Measurements from ENCODE around the gene CACNA1G.

The CACNA1G gene

GRCh38 chr17:50539762-50540559 lies 20.6 kb upstream of the CACNA1G start:
- TF ChIP-seq, protein P1, sequence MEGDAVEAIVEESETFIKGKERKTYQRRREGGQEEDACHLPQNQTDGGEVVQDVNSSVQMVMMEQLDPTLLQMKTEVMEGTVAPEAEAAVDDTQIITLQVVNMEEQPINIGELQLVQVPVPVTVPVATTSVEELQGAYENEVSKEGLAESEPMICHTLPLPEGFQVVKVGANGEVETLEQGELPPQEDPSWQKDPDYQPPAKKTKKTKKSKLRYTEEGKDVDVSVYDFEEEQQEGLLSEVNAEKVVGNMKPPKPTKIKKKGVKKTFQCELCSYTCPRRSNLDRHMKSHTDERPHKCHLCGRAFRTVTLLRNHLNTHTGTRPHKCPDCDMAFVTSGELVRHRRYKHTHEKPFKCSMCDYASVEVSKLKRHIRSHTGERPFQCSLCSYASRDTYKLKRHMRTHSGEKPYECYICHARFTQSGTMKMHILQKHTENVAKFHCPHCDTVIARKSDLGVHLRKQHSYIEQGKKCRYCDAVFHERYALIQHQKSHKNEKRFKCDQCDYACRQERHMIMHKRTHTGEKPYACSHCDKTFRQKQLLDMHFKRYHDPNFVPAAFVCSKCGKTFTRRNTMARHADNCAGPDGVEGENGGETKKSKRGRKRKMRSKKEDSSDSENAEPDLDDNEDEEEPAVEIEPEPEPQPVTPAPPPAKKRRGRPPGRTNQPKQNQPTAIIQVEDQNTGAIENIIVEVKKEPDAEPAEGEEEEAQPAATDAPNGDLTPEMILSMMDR (IDR thresholded peaks at IDR 0.05; ENCODE audit: poor library complexity, severe bottlenecking), result no peak
- H3K27me3 ChIP-seq (ENCODE audit: insufficient read depth, poor library complexity, severe bottlenecking), result no peaks in the 10 kb centered on the region
- peak; percentile 84 for ATAC-seq (ENCODE audit: low read depth)
- DNase-seq (ENCODE audit: low spot score), result peak; percentile 94
- no peaks in the 10 kb centered on the region for H3K9me3 ChIP-seq (ENCODE audit: severe bottlenecking)
- H3K4me3 ChIP-seq (ENCODE audit: severe bottlenecking), result no peak overlapping the region
- peaks cover 27% of the 10 kb centered on the region for H3K4me1 ChIP-seq (ENCODE audit: insufficient read depth, poor library complexity, severe bottlenecking)
- peaks cover 41% of the 10 kb centered on the region for H3K36me3 ChIP-seq (ENCODE audit: low read depth)
- peak overlapping the region; percentile 61 for H3K27ac ChIP-seq (ENCODE audit: poor library complexity, severe bottlenecking)

- ATAC-seq (ENCODE audit: low read depth) (no peak), DNase-seq (ENCODE audit: low spot score) (no peak)
- peak overlapping the region; percentile 61 for H3K27ac ChIP-seq (ENCODE audit: poor library complexity, severe bottlenecking)
- H3K4me3 ChIP-seq (ENCODE audit: severe bottlenecking), result no peak overlapping the region
- TF ChIP-seq, protein P1 (IDR thresholded peaks at IDR 0.05; ENCODE audit: poor library complexity, severe bottlenecking), result no peak
- H3K9me3 ChIP-seq (ENCODE audit: severe bottlenecking), result no peaks in the 10 kb centered on the region
- peaks cover 40% of the 10 kb centered on the region for H3K36me3 ChIP-seq (ENCODE audit: low read depth)
- peaks cover 25% of the 10 kb centered on the region for H3K4me1 ChIP-seq (ENCODE audit: insufficient read depth, poor library complexity, severe bottlenecking)
- H3K27me3 ChIP-seq (ENCODE audit: insufficient read depth, poor library complexity, severe bottlenecking), result no peaks in the 10 kb centered on the region
Observed at GRCh38 chr17:50540560-50541401, 19.7 kb upstream of the CACNA1G start.

DNA sequence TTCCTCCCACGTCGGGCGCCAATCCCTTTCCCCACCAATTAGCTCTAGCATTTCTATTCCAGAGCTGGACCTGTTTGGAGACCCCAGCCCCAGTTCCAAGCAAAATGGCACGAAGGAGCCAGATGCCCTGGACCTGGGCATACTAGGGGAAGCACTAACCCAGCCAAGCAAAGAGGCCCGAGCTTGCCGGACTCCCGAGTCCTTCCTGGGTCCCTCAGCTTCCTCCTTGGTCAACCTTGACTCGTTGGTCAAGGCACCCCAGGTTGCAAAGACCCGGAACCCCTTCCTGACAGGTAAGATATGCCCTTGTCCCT lies 19.2 kb upstream of the CACNA1G start:
- ATAC-seq (ENCODE audit: low read depth), result no peak
- Histone ChIP-seq H3K27me3 (ENCODE audit: insufficient read depth, poor library complexity, severe bottlenecking) (no peaks in the 10 kb centered on the region), H3K4me3 (ENCODE audit: severe bottlenecking) (peak overlapping the region; percentile 21)

GRCh38 chr17:50541716-50542688 lies 18.5 kb upstream of the CACNA1G start:
- TF ChIP-seq, protein P1 (IDR thresholded peaks at IDR 0.05; ENCODE audit: poor library complexity, severe bottlenecking), result peak; percentile 17
- Histone ChIP-seq H3K27me3 (ENCODE audit: insufficient read depth, poor library complexity, severe bottlenecking) (no peaks in the 10 kb centered on the region), H3K4me3 (ENCODE audit: severe bottlenecking) (peak overlapping the region; percentile 21), H3K27ac (ENCODE audit: poor library complexity, severe bottlenecking) (peak overlapping the region; percentile 61), H3K9me3 (ENCODE audit: severe bottlenecking) (no peaks in the 10 kb centered on the region), H3K4me1 (ENCODE audit: insufficient read depth, poor library complexity, severe bottlenecking) (peaks cover 25% of the 10 kb centered on the region), H3K36me3 (ENCODE audit: low read depth) (peaks cover 27% of the 10 kb centered on the region)
- DNase-seq (ENCODE audit: low spot score) (peak; percentile 86), ATAC-seq (ENCODE audit: low read depth) (peak; percentile 62)

More for the DNA sequence above, 19.2 kb upstream of the CACNA1G start:
- H3K4me1 ChIP-seq (ENCODE audit: insufficient read depth, poor library complexity, severe bottlenecking), result peaks cover 25% of the 10 kb centered on the region
- H3K9me3 ChIP-seq (ENCODE audit: severe bottlenecking), result no peaks in the 10 kb centered on the region
- TF ChIP-seq, protein P1 (IDR thresholded peaks at IDR 0.05; ENCODE audit: poor library complexity, severe bottlenecking), result no peak
- H3K27ac ChIP-seq (ENCODE audit: poor library complexity, severe bottlenecking), result peak overlapping the region; percentile 61
- H3K36me3 ChIP-seq (ENCODE audit: low read depth), result peaks cover 34% of the 10 kb centered on the region
- no peak for DNase-seq (ENCODE audit: low spot score)

Data from RWPE2 (cell line).